ENCODE measurements around the gene KRT4. TPM values are rescaled to one million over a fixed set of nuclear protein-coding genes. Genes with fewer than 3 reads are reported as not detected.
"Not testable (repeated sequence)": the region's sequence is repeated elsewhere in the genome, so short reads cannot be mapped to it uniquely, and the experiment has no call there.

KRT4 gene
- total RNA-seq, 4 donors from 2014 or later, result 3.5 to 227 (median 10.8) TPM

DNA sequence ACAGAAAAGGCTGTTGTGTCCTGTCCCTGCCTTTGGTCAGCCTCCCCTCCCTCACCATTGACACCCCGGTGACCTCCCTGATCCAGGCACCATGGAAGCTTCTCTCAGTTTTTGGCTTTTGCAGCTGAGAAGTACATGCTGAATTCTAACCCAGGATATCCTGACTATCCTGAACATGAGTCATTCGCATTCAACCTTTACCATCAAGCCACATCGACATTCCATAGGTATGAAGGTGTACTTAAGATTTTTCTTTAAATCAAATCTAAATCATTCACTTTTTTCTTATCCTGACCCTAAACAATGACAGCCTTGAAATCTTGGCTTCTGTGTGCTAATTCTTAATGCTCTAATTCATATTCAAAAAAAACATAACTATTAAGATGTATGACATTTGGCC, 43.6 kb upstream of the KRT4 start:
- Histone ChIP-seq H3K9me3 (no peaks in the 10 kb centered on the region), H3K4me1 (peaks cover 0 to 8% (median 0%) of the 10 kb centered on the region in 3 donors), H3K27ac (no peak overlapping the region), H3K4me3 (no peak overlapping the region), H3K36me3 (no peaks in the 10 kb centered on the region), H3K27me3 (no peaks in the 10 kb centered on the region)
- no peak for TF ChIP-seq POLR2A (IDR thresholded peaks at IDR 0.05)
- TF ChIP-seq, protein P1, sequence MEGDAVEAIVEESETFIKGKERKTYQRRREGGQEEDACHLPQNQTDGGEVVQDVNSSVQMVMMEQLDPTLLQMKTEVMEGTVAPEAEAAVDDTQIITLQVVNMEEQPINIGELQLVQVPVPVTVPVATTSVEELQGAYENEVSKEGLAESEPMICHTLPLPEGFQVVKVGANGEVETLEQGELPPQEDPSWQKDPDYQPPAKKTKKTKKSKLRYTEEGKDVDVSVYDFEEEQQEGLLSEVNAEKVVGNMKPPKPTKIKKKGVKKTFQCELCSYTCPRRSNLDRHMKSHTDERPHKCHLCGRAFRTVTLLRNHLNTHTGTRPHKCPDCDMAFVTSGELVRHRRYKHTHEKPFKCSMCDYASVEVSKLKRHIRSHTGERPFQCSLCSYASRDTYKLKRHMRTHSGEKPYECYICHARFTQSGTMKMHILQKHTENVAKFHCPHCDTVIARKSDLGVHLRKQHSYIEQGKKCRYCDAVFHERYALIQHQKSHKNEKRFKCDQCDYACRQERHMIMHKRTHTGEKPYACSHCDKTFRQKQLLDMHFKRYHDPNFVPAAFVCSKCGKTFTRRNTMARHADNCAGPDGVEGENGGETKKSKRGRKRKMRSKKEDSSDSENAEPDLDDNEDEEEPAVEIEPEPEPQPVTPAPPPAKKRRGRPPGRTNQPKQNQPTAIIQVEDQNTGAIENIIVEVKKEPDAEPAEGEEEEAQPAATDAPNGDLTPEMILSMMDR (IDR thresholded peaks at IDR 0.05), result no peak
- no peak for TF ChIP-seq EP300 (IDR thresholded peaks at IDR 0.05)
- TF ChIP-seq POLR2AphosphoS5 (IDR thresholded peaks at IDR 0.05), result no peak
- whole genome bisulfite sequencing, 2 donors (ENCODE audit: low coverage in 1 of 2), result 95 to 100% methylated on average over 2 to 3 of the region's 3 CpGs
- no peak for ATAC-seq

DNA sequence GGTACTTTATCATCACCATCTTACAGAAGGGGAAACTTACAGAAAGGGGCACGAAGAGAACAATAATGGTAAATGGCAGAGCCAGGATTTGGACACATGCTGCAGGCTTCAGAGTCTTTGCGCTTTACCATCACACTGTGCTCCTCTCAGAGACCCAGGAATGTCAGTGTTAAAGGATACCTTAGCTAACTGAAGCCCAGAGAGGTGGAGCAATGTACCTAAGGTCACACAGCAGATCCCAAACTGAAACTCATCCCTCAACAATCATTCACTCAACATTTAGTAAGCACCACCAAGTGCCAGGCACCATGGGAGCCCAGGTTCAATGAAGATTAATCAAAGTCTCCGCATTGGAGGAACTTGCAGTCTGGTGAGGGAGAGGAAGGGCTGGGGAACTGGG, 42.9 kb upstream of the KRT4 start:
- no peaks in the 10 kb centered on the region for H3K9me3 ChIP-seq
- H3K27me3 ChIP-seq, result no peaks in the 10 kb centered on the region
- H3K27ac ChIP-seq, result no peak overlapping the region
- no peaks in the 10 kb centered on the region for H3K36me3 ChIP-seq
- WGBS, 2 donors (ENCODE audit: low coverage in 1 of 2), result 75 to 81% methylated on average over 2 to 3 of the region's 3 CpGs
- no peak overlapping the region for H3K4me3 ChIP-seq
- no peak for ATAC-seq
- peaks cover 0 to 8% (median 0%) of the 10 kb centered on the region in 3 donors for H3K4me1 ChIP-seq
- no peak for TF ChIP-seq EP300 (IDR thresholded peaks at IDR 0.05)
- TF ChIP-seq, protein P1 (IDR thresholded peaks at IDR 0.05), result no peak
- TF ChIP-seq POLR2AphosphoS5 (IDR thresholded peaks at IDR 0.05), result no peak
- no peak for TF ChIP-seq POLR2A (IDR thresholded peaks at IDR 0.05)

DNA sequence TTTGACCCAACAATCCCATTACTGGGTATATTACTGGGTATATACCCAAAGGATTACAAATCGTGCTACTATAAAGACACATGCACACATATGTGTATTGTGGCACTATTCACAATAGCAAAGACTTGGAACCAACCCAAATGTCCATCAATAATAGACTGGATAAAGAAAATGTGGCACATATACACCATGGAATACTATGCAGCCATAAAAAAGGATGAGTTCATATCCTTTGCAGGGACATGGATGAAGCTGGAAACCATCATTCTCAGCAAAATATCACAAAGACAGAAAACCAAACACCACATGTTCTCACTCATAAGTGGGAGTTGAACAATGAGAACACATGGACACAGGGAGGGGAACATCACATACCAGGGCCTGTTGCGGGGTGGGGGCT, 42.2 kb upstream of the KRT4 start:
- not testable (repeated sequence) for H3K27me3 ChIP-seq, H3K9me3 ChIP-seq, H3K27ac ChIP-seq, H3K4me1 ChIP-seq, ATAC-seq, H3K36me3 ChIP-seq, H3K4me3 ChIP-seq
- 78 to 94% methylated on average over 1 to 2 of the region's 2 CpGs for WGBS, 2 donors (ENCODE audit: low coverage in 1 of 2)

GRCh38 chr12:52851787-52852186, 37.9 kb upstream of the KRT4 start:
- no peaks in the 10 kb centered on the region for H3K27me3 ChIP-seq
- H3K27ac ChIP-seq, result no peak overlapping the region
- no peak overlapping the region for H3K4me3 ChIP-seq
- no peaks in the 10 kb centered on the region for H3K9me3 ChIP-seq
- ATAC-seq, result no peak
- H3K36me3 ChIP-seq, result no peaks in the 10 kb centered on the region
- TF ChIP-seq POLR2AphosphoS5 (IDR thresholded peaks at IDR 0.05) (no peak), POLR2A (IDR thresholded peaks at IDR 0.05) (no peak), EP300 (IDR thresholded peaks at IDR 0.05) (no peak)
- TF ChIP-seq, protein P1 (IDR thresholded peaks at IDR 0.05), result no peak
- H3K4me1 ChIP-seq, result no peaks in the 10 kb centered on the region

DNA sequence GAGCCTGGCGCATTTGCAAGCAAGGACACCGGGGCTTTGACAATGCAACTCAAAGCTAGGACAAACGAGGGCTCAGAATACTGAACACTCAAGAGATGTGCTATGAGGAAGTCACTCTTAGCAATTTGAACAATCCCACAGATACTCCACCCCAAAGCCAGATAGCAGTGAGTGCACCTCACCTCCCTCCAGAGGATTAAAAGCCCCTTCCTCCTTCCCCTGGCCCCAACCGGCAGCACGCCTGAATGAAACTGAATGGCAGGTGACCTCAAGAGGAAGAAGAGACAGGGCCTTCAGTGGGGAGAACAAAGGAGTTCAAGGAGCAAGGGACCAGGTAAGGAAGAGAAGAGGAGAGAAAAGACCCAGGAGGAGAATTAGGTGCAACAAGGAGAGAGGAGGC, 36.8 kb upstream of the KRT4 start:
- no peak for ATAC-seq
- Histone ChIP-seq H3K9me3 (no peaks in the 10 kb centered on the region), H3K4me3 (no peak overlapping the region), H3K4me1 (no peaks in the 10 kb centered on the region), H3K27me3 (no peaks in the 10 kb centered on the region), H3K36me3 (no peaks in the 10 kb centered on the region), H3K27ac (no peak overlapping the region)
- 80 to 88% methylated on average over 2 to 3 of the region's 5 CpGs for WGBS, 2 donors (ENCODE audit: low coverage in 1 of 2)
- TF ChIP-seq EP300 (IDR thresholded peaks at IDR 0.05) (no peak), POLR2A (IDR thresholded peaks at IDR 0.05) (no peak), POLR2AphosphoS5 (IDR thresholded peaks at IDR 0.05) (no peak)
- TF ChIP-seq, protein P1 (IDR thresholded peaks at IDR 0.05), result no peak

DNA sequence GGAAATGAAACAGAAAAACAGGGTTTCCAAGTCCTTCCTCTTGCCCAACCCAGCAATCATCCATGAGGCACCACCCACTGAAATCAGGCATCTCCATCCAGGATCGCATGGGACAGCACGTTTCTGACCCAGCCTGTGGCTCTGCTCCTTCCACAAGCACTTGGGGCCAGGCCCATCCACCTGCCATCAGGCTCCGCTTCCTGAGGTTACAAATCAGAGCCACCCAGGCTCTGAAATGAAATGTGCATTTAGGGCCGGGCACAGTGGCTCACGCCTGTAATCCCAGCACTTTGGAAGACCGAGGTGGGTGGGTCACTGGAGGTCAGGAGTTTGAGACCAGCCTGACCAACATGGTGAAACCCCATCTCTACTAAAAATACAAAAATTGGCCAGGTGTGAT, 35.6 kb upstream of the KRT4 start:
- Histone ChIP-seq H3K27ac (no peak overlapping the region), H3K4me1 (no peaks in the 10 kb centered on the region), H3K36me3 (no peaks in the 10 kb centered on the region), H3K4me3 (no peak overlapping the region), H3K9me3 (no peaks in the 10 kb centered on the region), H3K27me3 (no peaks in the 10 kb centered on the region)
- ATAC-seq, result no peak
- WGBS, 2 donors (ENCODE audit: low coverage in 1 of 2), result 80 to 90% methylated on average over 2 to 3 of the region's 6 CpGs
- TF ChIP-seq EP300 (IDR thresholded peaks at IDR 0.05), result no peak
- TF ChIP-seq POLR2A (IDR thresholded peaks at IDR 0.05), result no peak
- no peak for TF ChIP-seq POLR2AphosphoS5 (IDR thresholded peaks at IDR 0.05)
- TF ChIP-seq, protein P1 (IDR thresholded peaks at IDR 0.05), result no peak

Measured in gastroesophageal sphincter (tissue), 4 donors.